Measurements from ENCODE around the gene TMEM106B.

Gene TMEM106B

GRCh38 chr7:12229046-12229445 lies 18.0 kb downstream of the TMEM106B start:
- no peak for DNase-seq

- DNase-seq = no peak
Measured at GRCh38 chr7:12231097-12231496, 20.0 kb downstream of the TMEM106B start.

GRCh38 chr7:12233175-12233574 lies 22.1 kb downstream of the TMEM106B start:
- DNase-seq = no peak

- DNase-seq = no peak
Measured at GRCh38 chr7:12234334-12234865, 23.3 kb downstream of the TMEM106B start.

- DNase-seq = no peak
Measured at GRCh38 chr7:12235970-12236369, 24.9 kb downstream of the TMEM106B start.

- no peak for DNase-seq
Measured at GRCh38 chr7:12237007-12237406, 25.9 kb downstream of the TMEM106B start.

GRCh38 chr7:12239806-12240205 lies 28.7 kb downstream of the TMEM106B start:
- no peak for DNase-seq

GRCh38 chr7:12244129-12244528 lies 33.0 kb downstream of the TMEM106B start:
- DNase-seq = no peak

- no peak for DNase-seq
Measured at GRCh38 chr7:12244694-12245093, 33.6 kb downstream of the TMEM106B start.

GRCh38 chr7:12249706-12250105 lies 38.6 kb downstream of the TMEM106B start:
- DNase-seq = no peak

- DNase-seq = no peak
Measured at GRCh38 chr7:12250232-12250631, 39.1 kb downstream of the TMEM106B start.

GRCh38 chr7:12256090-12256489 lies 45.0 kb downstream of the TMEM106B start:
- DNase-seq = no peak

GRCh38 chr7:12257582-12257981 lies 46.5 kb downstream of the TMEM106B start:
- DNase-seq = no peak

- no peak for DNase-seq
Measured at GRCh38 chr7:12258074-12258473, 47.0 kb downstream of the TMEM106B start.

- no peak for DNase-seq
Measured at GRCh38 chr7:12267542-12267941, 56.4 kb downstream of the TMEM106B start.

- no peak for DNase-seq
Measured at GRCh38 chr7:12269100-12269895, 58.2 kb downstream of the TMEM106B start.

GRCh38 chr7:12281038-12281437 lies 69.9 kb downstream of the TMEM106B start:
- no peak for DNase-seq

GRCh38 chr7:12287901-12288300 lies 76.8 kb downstream of the TMEM106B start:
- peak; percentile 94 for DNase-seq

GRCh38 chr7:12289996-12290395 lies 78.9 kb downstream of the TMEM106B start:
- no peak for DNase-seq

GRCh38 chr7:12290761-12291160 lies 79.7 kb downstream of the TMEM106B start:
- DNase-seq = no peak

- DNase-seq = no peak
Measured at GRCh38 chr7:12291870-12292269, 80.8 kb downstream of the TMEM106B start.

Data from NCI-H2227 treated with DMSO at 0.1 percent for 48 hours (cell line).